NT2/D1 (cell line): ENCODE measurements around the gene DDX5.

Experiments used
- SUZ12 ChIP-seq: IDR thresholded peaks from 2 replicates; pipeline ENCODE4 v1.6.1; 2011; ENCODE audit not compliant: insufficient read length, insufficient read depth; ENCODE audit errors: extremely low read depth
- YY1 ChIP-seq: IDR thresholded peaks from 2 replicates; pipeline ENCODE4 v1.6.1; 2011; ENCODE audit not compliant: insufficient read length, insufficient read depth
- ZNF274 ChIP-seq: IDR thresholded peaks from 2 replicates; pipeline ENCODE4 v1.6.1; 2011; ENCODE audit warnings: mild to moderate bottlenecking, low read depth, low read length

GRCh38 chr17:64519601-64520000 is 13.5 kb upstream of the DDX5 start:
- TF ChIP-seq YY1 (no peak), ZNF274 (no peak), SUZ12 (no peak)
